ENCODE data around the gene RPS3A. TPM values are rescaled to one million over a fixed set of nuclear protein-coding genes. Genes with fewer than 3 reads are reported as not detected.
"Not testable (repeated sequence)": the region's sequence is repeated elsewhere in the genome, so short reads cannot be mapped to it uniquely, and the experiment has no call there.

Gene RPS3A
- total RNA-seq, 1 donor from 2014 or later = 1,766 TPM

- intact Hi-C loops (cut with micrococcal nuclease) = no loop called here
Observed at GRCh38 chr4:151114338-151114737, 14.9 kb downstream of the RPS3A start.

GRCh38 chr4:151114986-151115385, 15.6 kb downstream of the RPS3A start:
- intact Hi-C loops (cut with micrococcal nuclease) = no loop called here

- intact Hi-C loops (cut with micrococcal nuclease) = loop anchor here (1.0 kb wide), 1 partner anchor 245 kb away; no protein-coding TSS in a partner anchor
Observed at GRCh38 chr4:151117371-151117962, 18.0 kb downstream of the RPS3A start.

GRCh38 chr4:151129796-151130195, 30.4 kb downstream of the RPS3A start:
- intact Hi-C loops (cut with micrococcal nuclease) = no loop called here

- intact Hi-C loops (cut with micrococcal nuclease) = no loop called here
Observed at GRCh38 chr4:151133311-151133710, 33.9 kb downstream of the RPS3A start.

- intact Hi-C loops (cut with micrococcal nuclease) = not testable (repeated sequence)
Observed at GRCh38 chr4:151136048-151136447, 36.6 kb downstream of the RPS3A start.

- intact Hi-C loops (cut with micrococcal nuclease) = no loop called here
Observed at GRCh38 chr4:151139814-151140213, 40.4 kb downstream of the RPS3A start.

GRCh38 chr4:151142758-151143157, 43.3 kb downstream of the RPS3A start:
- intact Hi-C loops (cut with micrococcal nuclease) = no loop called here

- intact Hi-C loops (cut with micrococcal nuclease) = no loop called here
Observed at GRCh38 chr4:151143162-151143561, 43.7 kb downstream of the RPS3A start.

- intact Hi-C loops (cut with micrococcal nuclease) = no loop called here
Observed at GRCh38 chr4:151143811-151144210, 44.4 kb downstream of the RPS3A start.

GRCh38 chr4:151144329-151145072, 45.1 kb downstream of the RPS3A start:
- intact Hi-C loops (cut with micrococcal nuclease) = no loop called here

GRCh38 chr4:151147000-151147399, 47.6 kb downstream of the RPS3A start:
- intact Hi-C loops (cut with micrococcal nuclease) = no loop called here

- intact Hi-C loops (cut with micrococcal nuclease) = no loop called here
Observed at GRCh38 chr4:151148261-151148660, 48.8 kb downstream of the RPS3A start.

GRCh38 chr4:151150821-151151580, 51.6 kb downstream of the RPS3A start:
- intact Hi-C loops (cut with micrococcal nuclease) = no loop called here

GRCh38 chr4:151152028-151152427, 52.6 kb downstream of the RPS3A start:
- intact Hi-C loops (cut with micrococcal nuclease) = no loop called here

GRCh38 chr4:151153585-151153984, 54.2 kb downstream of the RPS3A start:
- intact Hi-C loops (cut with micrococcal nuclease) = no loop called here

Other genes with a start within 250 kb of the RPS3A start
- 39.9 and 42.4 TPM in 2 replicates for gene LRBA, start 84.3 kb upstream of the RPS3A start, total RNA-seq
- gene PRSS48, start 177.5 kb downstream of the RPS3A start, total RNA-seq = not detected in 2 replicates
- gene SH3D19, start 226.0 kb downstream of the RPS3A start, total RNA-seq = not detected in 2 replicates

All from T-helper 2 cell treated with Interferon-gamma antibody and Interleukin-4, amounts not matched to agents 100 ng/mL and 5 ng/mL, for 36 hours (primary cell).